HepG2 (cell line): ENCODE data around the gene RPTOR. TPM values are rescaled to one million over a fixed set of nuclear protein-coding genes. Genes with fewer than 3 reads are reported as not detected.
A peak's percentile ranks its signal among the peaks of the same experiment; 100 is the strongest.

Experiments used
- ADNP ChIP-seq: sonication (generic); formaldehyde crosslinking; IDR thresholded peaks from 2 replicates; pipeline ENCODE4 v1.4.0; 2020; ENCODE audit warnings: missing genetic modification reagents
- KLF16 ChIP-seq, 2 experiments: sonication (generic) in 1 of 2; formaldehyde crosslinking in 1 of 2; IDR thresholded peaks; 2 replicates each; pipeline versions ENCODE4 v1.6.1 to v1.8.0; 2016 to 2023; ENCODE audit warnings: missing genetic modification reagents in 2 of 2, missing compliant biosample characterization in 1 of 2
- NAIF1 ChIP-seq: sonication (generic); formaldehyde crosslinking; IDR thresholded peaks from 2 replicates; pipeline ENCODE4 v1.5.0; 2020; ENCODE audit warnings: mild to moderate bottlenecking, missing genetic modification reagents, borderline replicate concordance
- PHF5A ChIP-seq: IDR thresholded peaks from one replicate; pipeline ENCODE4 v1.6.1; 2018; ENCODE audit warnings: low read depth, missing genetic modification reagents; ENCODE audit not compliant: unreplicated experiment
- SP2 ChIP-seq: sonication (generic); formaldehyde crosslinking; IDR thresholded peaks from 2 replicates; pipeline ENCODE4 v1.5.1; 2020; ENCODE audit warnings: mild to moderate bottlenecking, missing genetic modification reagents
- SRSF1 ChIP-seq: fragments of 200-400 bp; formaldehyde crosslinking; optimal IDR thresholded peaks from 2 replicates; pipeline ENCODE3; 2017; ENCODE audit warnings: mild to moderate bottlenecking, low read depth, low read length, moderate library complexity
- TBP ChIP-seq: sonication (generic); formaldehyde crosslinking; IDR thresholded peaks from 2 replicates; pipeline ENCODE4 v1.5.0; 2020; ENCODE audit warnings: missing genetic modification reagents
- ZNF567 ChIP-seq: sonication (generic); formaldehyde crosslinking; IDR thresholded peaks from 2 replicates; pipeline ENCODE4 v1.8.1; 2023; ENCODE audit warnings: mild to moderate bottlenecking, missing genetic modification reagents, borderline replicate concordance
- ZSCAN21 ChIP-seq: sonication (generic); formaldehyde crosslinking; IDR thresholded peaks from 2 replicates; pipeline ENCODE4 v1.8.0; 2022; ENCODE audit warnings: mild to moderate bottlenecking, missing genetic modification reagents, moderate library complexity, borderline replicate concordance
- polyA plus RNA-seq, 8 experiments: library from polyadenylated mRNA; depleted of rRNA in 3 of 8; stranded (reverse) in 7 of 8; unstranded in 1 of 8; fragments of >200 nt; fragmentation: Illumina TruSeq in 4 of 8; extraction: Trizol in 4 of 8; gene quantifications; 2 replicates each; pipeline versions ENCODE4 v1.2.1 to v1.2.3, GENCODE V29; 2011 to 2016; ENCODE audit warnings: low read depth in 4 of 8, missing spikeins in 1 of 8, mixed read lengths in 1 of 8; ENCODE audit not compliant: insufficient read depth in 1 of 8
- total RNA-seq, 5 experiments: library from RNA; depleted of rRNA; stranded (reverse); fragments of >200 nt; fragmentation: Illumina TruSeq; extraction: Trizol; gene quantifications; 2 replicates each; pipeline ENCODE4 v1.2.3, GENCODE V29; 2016; ENCODE audit warnings: low read depth in 1 of 5
- TF ChIP-seq, protein P1 (sequence below), 2 experiments: sonication (generic) in 1 of 2; formaldehyde crosslinking in 1 of 2; IDR thresholded peaks; 2 replicates each; pipeline versions ENCODE4 v1.4.0 to v1.6.1; 2016 to 2020; ENCODE audit warnings: borderline replicate concordance in 1 of 2, low read depth in 1 of 2, mild to moderate bottlenecking in 1 of 2, missing genetic modification reagents in 1 of 2

The RPTOR gene
- total and polyA plus RNA-seq, 2 of the 13 experiments (the other 11 are each of a cell fraction or from before 2014, with no cell fraction given) = 6.6 to 25.3 TPM

DNA sequence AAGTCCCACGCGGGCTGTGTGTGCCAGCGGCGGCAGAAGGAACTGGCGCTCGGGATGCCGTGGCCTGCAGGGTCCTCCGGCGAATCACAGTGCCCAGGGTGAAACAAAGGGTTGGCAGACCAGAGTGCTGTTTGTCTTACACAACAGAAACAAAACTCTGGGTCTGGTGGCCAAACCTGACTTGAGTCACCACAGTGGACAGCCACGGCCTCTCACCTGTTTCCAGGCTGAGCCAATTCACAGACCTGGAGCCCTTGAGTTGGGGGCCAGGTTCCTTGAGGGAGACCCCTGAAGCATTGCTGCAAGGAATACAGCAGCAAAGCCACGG, 444.9 kb downstream of the RPTOR start (continued):
- TF ChIP-seq SP2 = no peak
- no peak for TF ChIP-seq TBP (CRISPR knock-in tag)
- TF ChIP-seq ZSCAN21 (CRISPR knock-in tag) = no peak
- TF ChIP-seq, protein P1, sequence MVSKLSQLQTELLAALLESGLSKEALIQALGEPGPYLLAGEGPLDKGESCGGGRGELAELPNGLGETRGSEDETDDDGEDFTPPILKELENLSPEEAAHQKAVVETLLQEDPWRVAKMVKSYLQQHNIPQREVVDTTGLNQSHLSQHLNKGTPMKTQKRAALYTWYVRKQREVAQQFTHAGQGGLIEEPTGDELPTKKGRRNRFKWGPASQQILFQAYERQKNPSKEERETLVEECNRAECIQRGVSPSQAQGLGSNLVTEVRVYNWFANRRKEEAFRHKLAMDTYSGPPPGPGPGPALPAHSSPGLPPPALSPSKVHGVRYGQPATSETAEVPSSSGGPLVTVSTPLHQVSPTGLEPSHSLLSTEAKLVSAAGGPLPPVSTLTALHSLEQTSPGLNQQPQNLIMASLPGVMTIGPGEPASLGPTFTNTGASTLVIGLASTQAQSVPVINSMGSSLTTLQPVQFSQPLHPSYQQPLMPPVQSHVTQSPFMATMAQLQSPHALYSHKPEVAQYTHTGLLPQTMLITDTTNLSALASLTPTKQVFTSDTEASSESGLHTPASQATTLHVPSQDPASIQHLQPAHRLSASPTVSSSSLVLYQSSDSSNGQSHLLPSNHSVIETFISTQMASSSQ (IDR thresholded peaks at IDR 0.05; ENCODE audit: low read depth) = no peak
- TF ChIP-seq, protein P1 (CRISPR knock-in tag; IDR thresholded peaks at IDR 0.05; ENCODE audit: borderline replicate concordance) = no peak
- TF ChIP-seq ZNF567 (CRISPR knock-in tag) = 0 out of 2 replicates have a peak, but pooled peaks have one; percentile 15
- no peak for TF ChIP-seq SRSF1
- no peak for TF ChIP-seq KLF16 (CRISPR knock-in tag; IDR thresholded peaks at IDR 0.05)
- TF ChIP-seq ADNP (CRISPR knock-in tag) = no peak
- TF ChIP-seq NAIF1 = 0 out of 2 replicates have a peak, but pooled peaks have one; percentile 9
- TF ChIP-seq PHF5A (CRISPR knock-in tag) = no peak
- TF ChIP-seq, all 625 proteins: peak for 25
